GM19438 (cell line): ENCODE results near the gene SERPINE3.

Experiments used
- ATAC-seq: cut with Tn5 transposase; IDR thresholded peaks from one replicate; pipeline ENCODE4 v1.9.1; 2021; ENCODE audit warnings: low read depth; ENCODE audit not compliant: unreplicated experiment

Gene SERPINE3

DNA sequence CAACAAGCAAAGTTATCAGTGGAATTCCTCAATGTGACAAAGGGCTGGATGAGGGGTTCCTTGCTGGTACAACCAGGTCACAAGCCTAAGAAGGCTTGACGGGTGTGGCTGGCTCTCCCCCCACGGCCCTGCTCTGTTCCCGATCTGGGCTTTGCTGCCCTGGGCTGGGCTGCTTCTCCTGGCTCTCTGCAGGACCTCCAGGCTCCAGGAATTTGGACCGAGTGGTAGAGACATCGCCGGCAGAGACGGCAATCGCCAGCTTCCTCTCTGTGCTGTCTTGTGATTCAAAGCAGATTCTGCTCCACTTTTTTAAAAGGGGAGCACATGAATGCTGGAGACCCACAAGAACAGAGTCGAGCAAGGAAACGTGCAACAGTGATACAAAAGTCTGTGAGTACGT lies at the start of gene SERPINE3:
SERPINE3 (plus strand) TSS at position 338 of the 400 bp plus-strand sequence. CDS start 1,401 bp downstream, outside the sequence.
- ATAC-seq, result no peak

GRCh38 chr13:51291341-51291740 lies 48.1 kb upstream of the SERPINE3 start:
- no peak for ATAC-seq

DNA sequence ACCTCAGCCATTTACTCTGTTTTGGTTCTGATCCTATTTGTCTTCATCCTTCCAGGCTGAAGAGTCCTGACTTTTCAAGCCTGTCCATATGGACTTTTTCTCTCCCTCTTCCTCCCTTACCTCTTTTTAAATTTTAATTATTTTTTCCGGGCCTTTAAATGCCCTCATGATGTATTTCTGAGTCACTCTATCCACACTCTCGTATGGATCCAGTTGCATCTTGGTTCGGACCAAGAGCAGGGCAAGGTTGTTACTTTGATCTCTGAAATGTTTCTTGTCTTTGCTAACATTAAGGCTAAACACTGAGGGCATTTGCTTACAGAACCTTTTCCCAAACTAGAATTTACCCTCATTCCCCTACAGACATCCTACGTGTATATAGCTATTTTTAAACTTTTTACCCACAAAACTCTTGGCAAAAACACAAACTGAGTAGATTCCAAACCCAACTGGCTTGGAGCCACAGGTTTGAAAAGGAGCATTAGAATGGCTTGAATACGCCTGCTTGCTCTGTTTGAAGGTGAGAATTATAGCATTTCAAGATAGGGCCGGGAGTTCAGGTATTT lies 47.4 kb upstream of the SERPINE3 start:
- no peak for ATAC-seq

- no peak for ATAC-seq
These were observed 41.9 kb upstream of the SERPINE3 start for GRCh38 chr13:51297556-51297955.

- ATAC-seq, result no peak
These were observed 40.7 kb upstream of the SERPINE3 start for GRCh38 chr13:51298812-51299211.

- no peak for ATAC-seq
These were observed 36.4 kb upstream of the SERPINE3 start for GRCh38 chr13:51303063-51303552.

- no peak for ATAC-seq
These were observed 35.6 kb upstream of the SERPINE3 start for GRCh38 chr13:51303882-51304281.

DNA sequence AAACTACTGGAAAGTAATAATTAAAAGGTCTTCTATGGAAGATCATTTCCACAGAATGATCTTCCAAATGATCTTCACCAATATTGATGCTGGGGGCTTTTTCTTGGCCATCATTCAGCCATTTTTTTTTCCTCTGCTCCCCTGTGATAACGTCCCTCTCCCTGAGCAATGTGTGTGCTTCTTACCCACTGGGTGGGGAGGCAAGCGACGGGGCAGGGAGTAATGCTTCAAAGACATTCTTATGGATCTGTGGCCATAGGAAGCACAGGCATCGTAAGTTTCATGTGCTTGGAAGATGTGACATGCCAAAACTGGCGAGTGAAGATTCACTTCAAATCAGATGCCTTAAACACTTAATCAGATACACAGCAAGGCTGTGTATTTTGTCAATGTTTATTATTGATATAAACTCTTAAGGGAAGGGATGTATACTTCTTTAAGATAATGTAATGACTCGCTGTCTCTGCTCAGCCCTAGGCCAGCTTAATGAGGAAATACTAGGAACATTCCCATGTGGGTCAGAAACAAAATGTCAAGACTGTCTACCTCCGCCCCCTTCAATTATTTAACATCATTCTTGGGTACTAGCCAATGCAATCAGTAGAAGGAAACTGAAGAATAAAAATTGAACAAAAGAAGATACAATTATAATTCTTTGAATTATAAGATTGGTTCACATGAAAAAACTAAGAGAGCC lies 34.1 kb upstream of the SERPINE3 start:
- ATAC-seq, result no peak

DNA sequence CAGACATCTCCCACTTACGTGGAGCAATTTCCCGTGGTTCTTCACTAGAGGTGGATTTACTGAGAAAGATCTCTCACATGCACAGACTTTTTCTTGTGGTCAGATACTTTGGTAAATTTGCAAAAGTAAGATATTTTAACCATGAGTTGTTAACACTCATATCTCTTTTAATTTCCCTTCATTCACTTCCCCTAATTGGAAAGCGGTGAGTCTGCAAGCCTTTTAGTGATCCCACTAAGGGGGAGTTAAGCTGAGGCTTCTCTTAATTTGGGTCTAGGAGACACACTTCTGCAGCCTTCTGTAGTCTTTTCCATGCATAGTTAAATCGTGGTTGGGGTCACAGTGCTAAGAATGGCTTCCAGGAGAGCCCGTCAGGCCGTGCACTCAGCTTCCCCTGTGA lies 30.7 kb upstream of the SERPINE3 start:
- no peak for ATAC-seq

DNA sequence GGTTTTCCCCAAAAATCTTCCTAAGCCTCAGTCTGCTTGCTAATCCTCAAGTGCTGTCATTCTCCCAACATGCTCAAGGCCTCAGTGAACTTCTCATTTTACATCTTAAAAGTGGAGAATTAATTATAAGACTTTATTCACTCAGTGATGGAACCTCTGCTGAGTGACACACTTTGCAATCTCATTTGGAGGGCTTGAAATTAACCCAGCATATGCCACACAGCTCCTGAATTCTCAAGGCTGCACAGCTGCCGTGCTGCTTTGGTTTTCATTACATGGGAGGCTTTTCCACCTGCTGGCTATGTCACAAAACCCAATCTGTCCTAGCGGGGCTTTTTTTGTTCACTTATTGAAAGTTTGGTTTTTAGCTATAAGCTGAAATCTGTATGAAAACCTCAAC lies 28.3 kb upstream of the SERPINE3 start:
- ATAC-seq, result no peak

- ATAC-seq, result no peak
These were observed 27.5 kb upstream of the SERPINE3 start for GRCh38 chr13:51311957-51312520.

GRCh38 chr13:51313619-51314018 lies 25.9 kb upstream of the SERPINE3 start:
- ATAC-seq, result no peak

- ATAC-seq, result no peak
These were observed 22.2 kb upstream of the SERPINE3 start for GRCh38 chr13:51317262-51317661.

GRCh38 chr13:51318015-51318414 lies 21.5 kb upstream of the SERPINE3 start:
- no peak for ATAC-seq

- no peak for ATAC-seq
These were observed 20.6 kb upstream of the SERPINE3 start for GRCh38 chr13:51318876-51319275.

DNA sequence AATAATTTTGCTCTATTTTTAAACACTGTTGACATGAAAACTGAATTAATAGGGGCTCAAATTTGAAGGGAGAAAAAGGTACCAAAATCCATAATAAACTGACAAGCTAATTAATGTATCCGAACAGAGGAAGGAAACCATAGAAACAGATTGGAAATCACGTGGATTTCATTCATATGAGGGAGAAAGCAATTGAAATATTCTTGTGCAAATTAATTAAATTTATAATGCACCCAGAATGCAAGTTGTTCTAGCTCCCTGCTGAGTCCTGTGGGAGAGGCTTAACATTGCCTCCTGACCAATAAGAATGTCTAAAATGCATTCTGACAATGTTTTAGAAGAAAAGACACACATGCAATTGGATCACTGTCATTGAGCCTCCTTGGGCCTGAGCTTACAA lies 17.7 kb upstream of the SERPINE3 start:
- no peak for ATAC-seq

GRCh38 chr13:51322826-51323225 lies 16.7 kb upstream of the SERPINE3 start:
- ATAC-seq, result no peak

GRCh38 chr13:51323824-51324511 lies 15.5 kb upstream of the SERPINE3 start:
- no peak for ATAC-seq

DNA sequence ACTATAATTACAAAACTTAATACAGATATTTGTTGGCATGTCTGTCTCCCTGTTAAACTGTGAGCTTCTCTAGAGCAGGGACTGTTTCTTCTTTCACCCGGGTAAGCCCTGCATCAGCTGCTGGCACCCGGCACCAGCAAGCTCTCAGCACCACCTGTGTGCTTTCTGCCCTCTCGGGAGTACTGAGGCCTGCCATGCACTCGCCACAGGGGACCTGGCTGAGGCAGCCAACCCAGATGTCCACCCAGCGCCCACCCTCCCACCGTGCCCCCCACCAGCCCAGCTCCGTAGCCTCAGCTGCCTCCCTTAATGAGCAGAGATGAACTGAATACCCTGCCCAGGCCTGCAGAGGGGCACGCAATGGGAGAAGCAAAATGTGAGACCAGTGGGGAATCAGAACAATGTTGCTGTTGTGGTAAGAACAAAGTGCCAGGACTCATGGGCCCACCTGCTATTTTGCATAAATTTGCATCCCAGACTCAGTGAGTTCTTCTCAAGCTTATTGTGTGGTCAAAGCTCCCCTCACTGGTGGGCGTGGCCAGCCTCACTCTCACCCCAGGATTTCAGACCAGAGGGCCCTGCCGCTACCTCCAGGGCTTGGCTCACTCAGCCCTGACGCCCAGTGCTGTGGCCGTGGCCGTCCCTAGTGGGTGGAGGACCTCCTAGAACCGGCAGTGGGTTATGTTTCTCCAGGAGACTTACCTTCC lies 14.6 kb upstream of the SERPINE3 start:
- ATAC-seq, result no peak

DNA sequence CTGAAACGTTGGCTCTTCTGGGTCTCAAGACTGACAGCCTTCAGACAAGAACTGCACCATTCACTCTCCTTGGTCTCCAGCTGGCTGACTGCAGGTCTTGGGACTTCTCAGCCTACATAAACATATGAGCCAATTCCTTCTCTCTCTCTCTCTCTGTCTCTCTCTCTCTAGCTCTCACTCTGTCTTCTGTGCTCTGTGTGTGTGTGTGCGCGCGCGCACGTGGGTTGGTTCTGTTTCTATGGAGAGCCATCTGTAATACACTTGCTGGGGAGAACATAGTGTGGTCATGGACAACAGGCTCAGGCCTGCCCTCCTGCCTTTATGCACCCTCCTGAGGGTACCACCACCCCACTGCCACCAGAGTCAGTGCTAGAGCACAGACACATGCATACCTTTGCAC lies 13.7 kb upstream of the SERPINE3 start:
- ATAC-seq, result no peak

GRCh38 chr13:51326777-51327176 lies 12.7 kb upstream of the SERPINE3 start:
- ATAC-seq, result no peak
